Measurements from ENCODE around the gene TFPI.
A peak's percentile ranks its signal among the peaks of the same experiment; 100 is the strongest.

The TFPI gene

GRCh38 chr2:187497858-187498463 is 56.3 kb downstream of the TFPI start:
- no peaks in the 10 kb centered on the region for H3K36me3 ChIP-seq (ENCODE audit: control insufficient read depth, insufficient read depth, low read length)
- no peaks in the 10 kb centered on the region for H3K27me3 ChIP-seq (replicated peaks; ENCODE audit: control insufficient read depth, insufficient read depth, low read length)
- DNase-seq (ENCODE audit: extremely low read depth, insufficient read length) = no peak
- no peak overlapping the region for H3K4me3 ChIP-seq (replicated peaks; ENCODE audit: low read depth, low read length)
- TF ChIP-seq, protein P1, sequence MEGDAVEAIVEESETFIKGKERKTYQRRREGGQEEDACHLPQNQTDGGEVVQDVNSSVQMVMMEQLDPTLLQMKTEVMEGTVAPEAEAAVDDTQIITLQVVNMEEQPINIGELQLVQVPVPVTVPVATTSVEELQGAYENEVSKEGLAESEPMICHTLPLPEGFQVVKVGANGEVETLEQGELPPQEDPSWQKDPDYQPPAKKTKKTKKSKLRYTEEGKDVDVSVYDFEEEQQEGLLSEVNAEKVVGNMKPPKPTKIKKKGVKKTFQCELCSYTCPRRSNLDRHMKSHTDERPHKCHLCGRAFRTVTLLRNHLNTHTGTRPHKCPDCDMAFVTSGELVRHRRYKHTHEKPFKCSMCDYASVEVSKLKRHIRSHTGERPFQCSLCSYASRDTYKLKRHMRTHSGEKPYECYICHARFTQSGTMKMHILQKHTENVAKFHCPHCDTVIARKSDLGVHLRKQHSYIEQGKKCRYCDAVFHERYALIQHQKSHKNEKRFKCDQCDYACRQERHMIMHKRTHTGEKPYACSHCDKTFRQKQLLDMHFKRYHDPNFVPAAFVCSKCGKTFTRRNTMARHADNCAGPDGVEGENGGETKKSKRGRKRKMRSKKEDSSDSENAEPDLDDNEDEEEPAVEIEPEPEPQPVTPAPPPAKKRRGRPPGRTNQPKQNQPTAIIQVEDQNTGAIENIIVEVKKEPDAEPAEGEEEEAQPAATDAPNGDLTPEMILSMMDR (IDR thresholded peaks at IDR 0.05; ENCODE audit: insufficient read depth, low read length, poor library complexity, severe bottlenecking) = peak; percentile 42

- Histone ChIP-seq H3K27me3 (replicated peaks; ENCODE audit: control insufficient read depth, insufficient read depth, low read length) (no peaks in the 10 kb centered on the region), H3K4me3 (replicated peaks; ENCODE audit: low read depth, low read length) (no peak overlapping the region), H3K36me3 (ENCODE audit: control insufficient read depth, insufficient read depth, low read length) (no peaks in the 10 kb centered on the region)
- TF ChIP-seq, protein P1 (IDR thresholded peaks at IDR 0.05; ENCODE audit: insufficient read depth, low read length, poor library complexity, severe bottlenecking) = no peak
- DNase-seq (ENCODE audit: extremely low read depth, insufficient read length) = no peak
These were observed 57.1 kb downstream of the TFPI start for GRCh38 chr2:187497140-187497539.

DNA sequence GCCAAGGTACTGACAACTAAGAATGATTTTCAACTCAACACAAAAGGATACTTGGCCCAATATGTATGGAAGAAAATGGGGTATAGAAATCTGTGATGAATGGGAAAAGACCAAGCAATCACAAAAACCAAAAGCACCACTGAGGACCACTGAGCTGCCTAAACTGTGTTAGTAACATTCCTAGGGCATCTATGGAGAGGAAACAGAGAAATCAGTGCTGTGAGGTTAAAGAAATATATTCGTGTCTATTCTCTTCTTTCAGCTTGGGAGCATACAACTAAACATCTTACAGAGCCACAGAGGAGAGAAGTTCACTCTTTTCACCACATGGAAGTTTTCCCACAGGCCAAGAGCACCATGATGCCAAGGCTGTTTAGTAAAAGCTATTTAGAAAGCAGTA is 58.9 kb downstream of the TFPI start:
- Histone ChIP-seq H3K36me3 (ENCODE audit: control insufficient read depth, insufficient read depth, low read length) (no peaks in the 10 kb centered on the region), H3K4me3 (replicated peaks; ENCODE audit: low read depth, low read length) (no peak overlapping the region)
- TF ChIP-seq, protein P1 (IDR thresholded peaks at IDR 0.05; ENCODE audit: insufficient read depth, low read length, poor library complexity, severe bottlenecking) = no peak

GRCh38 chr2:187493877-187494568 is 60.2 kb downstream of the TFPI start:
- TF ChIP-seq, protein P1 (IDR thresholded peaks at IDR 0.05; ENCODE audit: insufficient read depth, low read length, poor library complexity, severe bottlenecking) = no peak
- H3K27me3 ChIP-seq (replicated peaks; ENCODE audit: control insufficient read depth, insufficient read depth, low read length) = no peaks in the 10 kb centered on the region
- no peak for DNase-seq (ENCODE audit: extremely low read depth, insufficient read length)
- no peaks in the 10 kb centered on the region for H3K36me3 ChIP-seq (ENCODE audit: control insufficient read depth, insufficient read depth, low read length)
- no peak overlapping the region for H3K4me3 ChIP-seq (replicated peaks; ENCODE audit: low read depth, low read length)

More for the DNA sequence above, 58.9 kb downstream of the TFPI start:
- no peak for DNase-seq (ENCODE audit: extremely low read depth, insufficient read length)
- H3K27me3 ChIP-seq (replicated peaks; ENCODE audit: control insufficient read depth, insufficient read depth, low read length) = no peaks in the 10 kb centered on the region

DNA sequence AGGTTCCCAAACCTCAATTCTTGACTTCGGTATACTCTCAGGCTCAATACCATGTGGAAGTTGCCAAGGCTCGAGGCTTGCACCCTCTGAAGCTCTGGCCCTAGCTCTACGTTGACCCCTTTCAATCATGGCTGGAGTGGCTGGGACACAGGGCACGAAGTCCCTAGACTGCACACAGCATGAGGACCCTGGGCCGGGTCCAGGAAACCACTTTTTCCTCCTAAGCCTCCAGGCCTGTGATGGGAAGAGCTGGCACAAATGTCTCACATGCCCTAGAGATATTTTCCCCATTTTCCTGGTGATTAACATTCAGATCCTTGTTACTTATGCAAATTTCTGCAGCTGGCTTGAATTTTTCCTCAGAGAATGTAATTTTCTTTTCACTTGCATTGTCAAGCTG is 61.1 kb downstream of the TFPI start:
- no peaks in the 10 kb centered on the region for H3K27me3 ChIP-seq (replicated peaks; ENCODE audit: control insufficient read depth, insufficient read depth, low read length)

More for the DNA sequence above, 61.1 kb downstream of the TFPI start:
- no peak overlapping the region for H3K4me3 ChIP-seq (replicated peaks; ENCODE audit: low read depth, low read length)
- no peak for DNase-seq (ENCODE audit: extremely low read depth, insufficient read length)
- TF ChIP-seq, protein P1 (IDR thresholded peaks at IDR 0.05; ENCODE audit: insufficient read depth, low read length, poor library complexity, severe bottlenecking) = no peak
- no peaks in the 10 kb centered on the region for H3K36me3 ChIP-seq (ENCODE audit: control insufficient read depth, insufficient read depth, low read length)

All from GM06990 (cell line).